IMR-90 (cell line): Measurements from ENCODE around the gene NKAIN2. TPM values are rescaled to one million over a fixed set of nuclear protein-coding genes. Genes with fewer than 3 reads are reported as not detected.

ENCODE experiments used
- ATAC-seq: fragments of 200-7000 bp; cut with Tn5 transposase; 2 replicates; pipeline ENCODE4 v1.9.1; 2020; ENCODE audit warnings: low read depth, mild to moderate bottlenecking, moderate library complexity
- BruUV-seq: library from RNA; stranded (reverse); fragments of 400-500 nt; replicated peaks from 2 replicates; lab custom pipeline; 2021; lab: Mats Ljungman, UMichigan
- CTCF ChIA-PET: fragments of 300-600 bp; formaldehyde crosslinking; extraction: SDS; loops from one replicate; lab custom pipeline; 2021; ENCODE audit warnings: antibody characterized with exemption; lab: Yijun Ruan, JAX
- POLR2A ChIA-PET: fragments of 300-600 bp; sonication (Branson Sonifier 250); formaldehyde crosslinking; loops from one replicate; lab custom pipeline; 2022; ENCODE audit warnings: antibody characterized with exemption; ENCODE audit not compliant: unreplicated experiment; lab: Charles Lee
- DNase-seq: peaks from one replicate; pipeline ENCODE4 v3.0.0; 2013
- H2AFZ ChIP-seq: replicated peaks from 2 replicates; pipeline ENCODE3; 2013; ENCODE audit warnings: low read length, mild to moderate bottlenecking; ENCODE audit not compliant: poor library complexity
- H2AK5ac ChIP-seq: 2 replicates; pipeline ENCODE4 v1.6.1; 2013; ENCODE audit warnings: low read depth, low read length, inconsistent platforms
- H2AK9ac ChIP-seq: replicated peaks from 2 replicates; pipeline ENCODE3; 2013; ENCODE audit warnings: mild to moderate bottlenecking, low read depth, low read length, moderate library complexity; ENCODE audit not compliant: poor library complexity
- H2BK120ac ChIP-seq: 2 replicates; pipeline ENCODE4 v1.6.1; 2013; ENCODE audit warnings: low read depth, low read length, inconsistent platforms
- H2BK15ac ChIP-seq: 3 replicates; pipeline ENCODE4 v1.6.1; 2013; ENCODE audit warnings: low read depth, low read length, inconsistent platforms
- H2BK20ac ChIP-seq: 2 replicates; pipeline ENCODE4 v1.6.1; 2013; ENCODE audit warnings: low read depth, mild to moderate bottlenecking, inconsistent platforms, low read length, moderate library complexity
- H2BK5ac ChIP-seq: 2 replicates; pipeline ENCODE4 v1.6.1; 2013; ENCODE audit warnings: mild to moderate bottlenecking, low read depth, low read length, inconsistent platforms; ENCODE audit not compliant: poor library complexity, severe bottlenecking
- H3K14ac ChIP-seq: replicated peaks from 2 replicates; pipeline ENCODE4 v1.6.1; 2013; ENCODE audit warnings: low read depth, low read length, inconsistent platforms
- H3K18ac ChIP-seq: 2 replicates; pipeline ENCODE4 v1.6.1; 2013; ENCODE audit warnings: low read depth, low read length, control low read depth
- H3K23ac ChIP-seq: 2 replicates; pipeline ENCODE4 v1.6.1; 2013; ENCODE audit warnings: low read depth, low read length, inconsistent platforms
- H3K27ac ChIP-seq: 2 replicates; pipeline ENCODE4 v1.5.1; 2013; ENCODE audit warnings: mild to moderate bottlenecking, control low read depth, low read length; ENCODE audit not compliant: insufficient read depth
- H3K27me3 ChIP-seq: 2 replicates; pipeline ENCODE4 v1.6.1; 2013; ENCODE audit warnings: low read length; ENCODE audit not compliant: control insufficient read depth, insufficient read depth
- H3K36me3 ChIP-seq: 2 replicates; pipeline ENCODE4 v1.6.1; 2013; ENCODE audit warnings: low read length, mixed read lengths; ENCODE audit not compliant: control insufficient read depth, insufficient read depth
- H3K4ac ChIP-seq: 2 replicates; pipeline ENCODE4 v1.6.1; 2013; ENCODE audit warnings: low read depth, low read length, inconsistent platforms
- H3K4me1 ChIP-seq: 2 replicates; pipeline ENCODE4 v1.6.1; 2013; ENCODE audit warnings: low read length, mixed read lengths; ENCODE audit not compliant: control insufficient read depth, insufficient read depth
- H3K4me2 ChIP-seq: 2 replicates; pipeline ENCODE4 v1.6.1; 2013; ENCODE audit warnings: low read depth, mild to moderate bottlenecking, control low read depth, low read length, moderate library complexity
- H3K4me3 ChIP-seq: 2 replicates; pipeline ENCODE4 v1.5.1; 2013; ENCODE audit warnings: low read depth, mild to moderate bottlenecking, control low read depth, low read length, moderate library complexity; ENCODE audit not compliant: insufficient read depth
- H3K56ac ChIP-seq: 2 replicates; pipeline ENCODE4 v1.6.1; 2013; ENCODE audit warnings: low read length, inconsistent platforms; ENCODE audit not compliant: insufficient read depth; ENCODE audit errors: extremely low read depth
- H3K79me1 ChIP-seq, 2 experiments: 2 replicates each; pipeline ENCODE4 v1.6.1; 2013; ENCODE audit warnings: low read length in 2 of 2, inconsistent platforms in 1 of 2, low read depth in 1 of 2
- H3K9ac ChIP-seq: 2 replicates; pipeline ENCODE4 v1.6.1; 2013; ENCODE audit warnings: low read depth, low read length, control low read depth
- H3K9me1 ChIP-seq: 2 replicates; pipeline ENCODE4 v1.6.1; 2013; ENCODE audit warnings: low read length, inconsistent platforms; ENCODE audit not compliant: insufficient read depth
- H3K9me3 ChIP-seq: 2 replicates; pipeline ENCODE4 v1.6.1; 2013; ENCODE audit warnings: low read length; ENCODE audit not compliant: control insufficient read depth, insufficient read depth
- H4K20me1 ChIP-seq: 2 replicates; pipeline ENCODE4 v1.6.1; 2013; ENCODE audit warnings: low read length, inconsistent platforms; ENCODE audit not compliant: insufficient read depth
- H4K5ac ChIP-seq: 2 replicates; pipeline ENCODE4 v1.6.1; 2013; ENCODE audit warnings: mild to moderate bottlenecking, low read depth, low read length, control low read depth
- H4K8ac ChIP-seq, 2 experiments: 2 replicates each; pipeline ENCODE4 v1.6.1; 2013; ENCODE audit warnings: low read depth in 2 of 2, low read length in 2 of 2, control low read depth in 1 of 2, inconsistent platforms in 1 of 2
- H4K91ac ChIP-seq: 2 replicates; pipeline ENCODE4 v1.6.1; 2013; ENCODE audit warnings: low read depth, low read length, inconsistent platforms; ENCODE audit not compliant: insufficient read depth
- MXI1 ChIP-seq: IDR thresholded peaks from 2 replicates; pipeline ENCODE4 v1.6.1; 2012; ENCODE audit warnings: low read depth, mild to moderate bottlenecking, low read length, moderate library complexity, borderline replicate concordance
- RFX5 ChIP-seq: IDR thresholded peaks from 2 replicates; pipeline ENCODE4 v1.8.0; 2012; ENCODE audit warnings: low read depth, mild to moderate bottlenecking, low read length, moderate library complexity
- WGBS, 2 experiments: methylation state at CpG; one replicate each; pipeline versions ENCODE4 v1.1.5 to v1.1.7; 2013; ENCODE audit warnings: missing lambda C conversion rate in 2 of 2; ENCODE audit not compliant: insufficient read length in 1 of 2; ENCODE audit errors: extremely low coverage in 2 of 2; 5-methylcytosine and 5-hydroxymethylcytosine counted together
- dilution Hi-C: fragments of 300-500 bp; cut with HindIII; formaldehyde crosslinking; loops from one replicate; pipeline ENCODE4 v1.14.3; 2018; ENCODE audit warnings: low sequenced_read_pairs; ENCODE audit not compliant: unreplicated experiment
- in situ Hi-C: fragments of 300-500 bp; cut with MboI; formaldehyde crosslinking; loops from 3 replicates; pipeline ENCODE4 v1.14.3; 2019; ENCODE audit warnings: low sequenced_read_pairs, inconsistent platforms, mixed read lengths
- intact Hi-C: fragments of 100-400 bp; cut with micrococcal nuclease; formaldehyde crosslinking; loops from 2 replicates; pipeline ENCODE4 v1.10.0; 2022
- polyA plus RNA-seq, 3 experiments: library from polyadenylated mRNA; depleted of rRNA; stranded (reverse); fragments of >200 nt; gene quantifications; 2 replicates each; pipeline ENCODE4 v1.2.3, GENCODE V29; 2012; ENCODE audit warnings: low replicate concordance in 1 of 3
- total RNA-seq: library from RNA; depleted of rRNA; stranded (reverse); fragments of >200 nt; gene quantifications from 2 replicates; pipeline ENCODE4 v1.2.3, GENCODE V29; 2012

The NKAIN2 gene
- total and polyA plus RNA-seq, 2 of the 4 experiments (the other 2 are of a cell fraction), result not detected

- Histone ChIP-seq H3K27me3 (no peaks in the 10 kb centered on the region; the same call in 1 of the 2 replicates), H3K9me3 (no peaks in the 10 kb centered on the region), H3K14ac (no peak overlapping the region), H3K4me1 (no peaks in the 10 kb centered on the region), H4K91ac (no peak overlapping the region), H2BK15ac (no peak overlapping the region), H4K5ac (no peak overlapping the region), H3K56ac (no peak overlapping the region), H3K23ac (no peak overlapping the region), H3K9me1 (no peaks in the 10 kb centered on the region), H3K4ac (no peak overlapping the region), H2BK20ac (no peak overlapping the region), H3K79me1 (no peaks in the 10 kb centered on the region), H2AK5ac (no peak overlapping the region), H3K4me3 (no peak overlapping the region), H3K27ac (no peak overlapping the region), H2AK9ac (no peak overlapping the region), H3K4me2 (no peak overlapping the region), H4K8ac (no peak overlapping the region), H3K36me3 (no peaks in the 10 kb centered on the region), H4K20me1 (no peaks in the 10 kb centered on the region), H3K9ac (no peak overlapping the region), H3K18ac (no peak overlapping the region), H2BK120ac (no peak overlapping the region), H2AFZ (no peak overlapping the region), H2BK5ac (no peak overlapping the region)
- ChIA-PET POLR2A (no interaction called here), CTCF (no interaction called here)
- WGBS, 2 experiments, result no CpG with 5 or more reads among the region's 3 CpGs
- dilution Hi-C loops, result no loop called here
- intact Hi-C loops, result no loop called here
- TF ChIP-seq RFX5 (no peak), MXI1 (no peak)
- DNase-seq (no peak), ATAC-seq (no peak)
- in situ Hi-C loops, result no loop called here
- no TSS peak for BruUV-seq
These were observed 6.5 kb downstream of the NKAIN2 start for GRCh38 chr6:123810214-123810613.
